Stimulated activated memory B cell treated with anti-CD40 and anti-IgM and Interleukin-4, amounts not matched to agents 10 μg/mL and 1 μg/mL and 100 μg/mL, for 72 hours (primary cell): ENCODE measurements around the gene FASTK.

Source experiments
- ATAC-seq: fragments of 150-1000 bp; cut with Tn5 transposase; 2 replicates; pipeline ENCODE4 v1.10.0; 2021
- H3K27ac Mint-ChIP-seq: one replicate; pipeline ENCODE4 v1.8.0; 2022; ENCODE audit warnings: mild to moderate bottlenecking, mixed read lengths
- H3K27me3 Mint-ChIP-seq: one replicate; pipeline ENCODE4 v1.8.0; 2022; ENCODE audit warnings: mixed read lengths
- H3K36me3 Mint-ChIP-seq: one replicate; pipeline ENCODE4 v1.8.0; 2022; ENCODE audit warnings: mixed read lengths
- H3K4me1 Mint-ChIP-seq: one replicate; pipeline ENCODE4 v1.8.0; 2022; ENCODE audit warnings: mixed read lengths
- H3K4me3 Mint-ChIP-seq: one replicate; pipeline ENCODE4 v1.8.0; 2022; ENCODE audit warnings: mild to moderate bottlenecking, moderate library complexity, mixed read lengths
- H3K9me3 Mint-ChIP-seq: one replicate; pipeline ENCODE4 v1.8.0; 2022; ENCODE audit warnings: mixed read lengths

The FASTK gene

GRCh38 chr7:151082141-151083070, 1.8 kb upstream of the FASTK start:
- no peaks in the 10 kb centered on the region for H3K9me3 Mint-ChIP-seq

GRCh38 chr7:151081170-151082101, 827 bp upstream of the FASTK start:
- H3K27ac Mint-ChIP-seq = peak overlapping the region; percentile 88
- no peak for ATAC-seq
- H3K4me1 Mint-ChIP-seq = peaks cover 64% of the 10 kb centered on the region

More at GRCh38 chr7:151082141-151083070, 1.8 kb upstream of the FASTK start:
- H3K4me3 Mint-ChIP-seq = peak overlapping the region; percentile 97
- H3K4me1 Mint-ChIP-seq = peaks cover 63% of the 10 kb centered on the region
- no peaks in the 10 kb centered on the region for H3K27me3 Mint-ChIP-seq
- no peaks in the 10 kb centered on the region for H3K36me3 Mint-ChIP-seq
- peak overlapping the region; percentile 88 for H3K27ac Mint-ChIP-seq
- no peak for ATAC-seq

GRCh38 chr7:151080067-151080521, 515 bp downstream of the FASTK start:
- Mint-ChIP-seq H3K36me3 (peaks cover 14% of the 10 kb centered on the region), H3K27ac (peak overlapping the region; percentile 84), H3K4me3 (peak overlapping the region; percentile 85), H3K9me3 (no peaks in the 10 kb centered on the region), H3K4me1 (peaks cover 53% of the 10 kb centered on the region), H3K27me3 (no peaks in the 10 kb centered on the region)
- no peak for ATAC-seq

More at GRCh38 chr7:151081170-151082101, 827 bp upstream of the FASTK start:
- Mint-ChIP-seq H3K9me3 (no peaks in the 10 kb centered on the region), H3K36me3 (peaks cover under 1% of the 10 kb centered on the region), H3K27me3 (no peaks in the 10 kb centered on the region), H3K4me3 (peak overlapping the region; percentile 97)

GRCh38 chr7:151079199-151079910, 1.3 kb downstream of the FASTK start:
- H3K27me3 Mint-ChIP-seq = no peaks in the 10 kb centered on the region
- peaks cover 46% of the 10 kb centered on the region for H3K4me1 Mint-ChIP-seq
- H3K36me3 Mint-ChIP-seq = peaks cover 21% of the 10 kb centered on the region
- no peak overlapping the region for H3K27ac Mint-ChIP-seq
- H3K9me3 Mint-ChIP-seq = no peaks in the 10 kb centered on the region
- no peak for ATAC-seq
- peak overlapping the region; percentile 85 for H3K4me3 Mint-ChIP-seq

- Mint-ChIP-seq H3K4me3 (peak overlapping the region; percentile 85), H3K27me3 (no peaks in the 10 kb centered on the region), H3K27ac (no peak overlapping the region), H3K9me3 (no peaks in the 10 kb centered on the region), H3K36me3 (peaks cover 23% of the 10 kb centered on the region), H3K4me1 (peaks cover 46% of the 10 kb centered on the region)
- ATAC-seq = no peak
These were observed 2.2 kb downstream of the FASTK start for GRCh38 chr7:151078233-151079040.

- H3K4me1 Mint-ChIP-seq = peaks cover 43% of the 10 kb centered on the region
These were observed 2.8 kb downstream of the FASTK start for GRCh38 chr7:151077705-151078232.

GRCh38 chr7:151076863-151077704, 3.5 kb downstream of the FASTK start:
- Mint-ChIP-seq H3K36me3 (peaks cover 28% of the 10 kb centered on the region), H3K9me3 (no peaks in the 10 kb centered on the region), H3K4me1 (peaks cover 36% of the 10 kb centered on the region), H3K27me3 (no peaks in the 10 kb centered on the region), H3K27ac (no peak overlapping the region), H3K4me3 (no peak overlapping the region)
- no peak for ATAC-seq

More at GRCh38 chr7:151077705-151078232, 2.8 kb downstream of the FASTK start:
- Mint-ChIP-seq H3K4me3 (peak overlapping the region; percentile 5), H3K27ac (no peak overlapping the region), H3K9me3 (no peaks in the 10 kb centered on the region), H3K36me3 (peaks cover 23% of the 10 kb centered on the region), H3K27me3 (no peaks in the 10 kb centered on the region)
- no peak for ATAC-seq

GRCh38 chr7:151075978-151076426, 4.6 kb downstream of the FASTK start:
- Mint-ChIP-seq H3K27ac (no peak overlapping the region), H3K36me3 (peaks cover 37% of the 10 kb centered on the region)

GRCh38 chr7:151075662-151075971, 5.0 kb downstream of the FASTK start:
- no peak overlapping the region for H3K4me3 Mint-ChIP-seq
- peaks cover 41% of the 10 kb centered on the region for H3K36me3 Mint-ChIP-seq
- no peak for ATAC-seq
- peaks cover 28% of the 10 kb centered on the region for H3K4me1 Mint-ChIP-seq
- no peak overlapping the region for H3K27ac Mint-ChIP-seq
- H3K27me3 Mint-ChIP-seq = no peaks in the 10 kb centered on the region
- H3K9me3 Mint-ChIP-seq = no peaks in the 10 kb centered on the region

More at GRCh38 chr7:151075978-151076426, 4.6 kb downstream of the FASTK start:
- Mint-ChIP-seq H3K27me3 (no peaks in the 10 kb centered on the region), H3K9me3 (no peaks in the 10 kb centered on the region), H3K4me1 (peaks cover 28% of the 10 kb centered on the region), H3K4me3 (no peak overlapping the region)
- no peak for ATAC-seq

- Mint-ChIP-seq H3K4me3 (no peak overlapping the region), H3K27me3 (no peaks in the 10 kb centered on the region), H3K36me3 (peaks cover 46% of the 10 kb centered on the region), H3K4me1 (peaks cover 27% of the 10 kb centered on the region), H3K27ac (no peak overlapping the region), H3K9me3 (no peaks in the 10 kb centered on the region)
- no peak for ATAC-seq
These were observed 5.6 kb downstream of the FASTK start for GRCh38 chr7:151074817-151075661.

GRCh38 chr7:151073990-151074389, 6.6 kb downstream of the FASTK start:
- Mint-ChIP-seq H3K9me3 (no peaks in the 10 kb centered on the region), H3K4me3 (no peak overlapping the region), H3K4me1 (peaks cover 17% of the 10 kb centered on the region), H3K27ac (no peak overlapping the region), H3K27me3 (no peaks in the 10 kb centered on the region), H3K36me3 (peaks cover 57% of the 10 kb centered on the region)
- no peak for ATAC-seq

- H3K9me3 Mint-ChIP-seq = no peaks in the 10 kb centered on the region
- H3K27me3 Mint-ChIP-seq = no peaks in the 10 kb centered on the region
- peaks cover 68% of the 10 kb centered on the region for H3K36me3 Mint-ChIP-seq
- no peaks in the 10 kb centered on the region for H3K4me1 Mint-ChIP-seq
- no peak overlapping the region for H3K27ac Mint-ChIP-seq
- H3K4me3 Mint-ChIP-seq = no peak overlapping the region
- ATAC-seq = no peak
These were observed 9.4 kb downstream of the FASTK start for GRCh38 chr7:151071032-151071866.
